Chondrocyte (in vitro differentiated cells): ENCODE results near the gene MRO. TPM values are rescaled to one million over a fixed set of nuclear protein-coding genes. Genes with fewer than 3 reads are reported as not detected.

Experiments used
- DNase-seq: peaks from one replicate; pipeline ENCODE4 v3.0.0; 2021; ENCODE audit warnings: mixed read lengths, low spot score
- H3K27ac Mint-ChIP-seq: one replicate; pipeline ENCODE4 v1.8.0; 2021; ENCODE audit warnings: mild to moderate bottlenecking, moderate library complexity, mixed read lengths; ENCODE audit not compliant: unreplicated experiment
- H3K27me3 Mint-ChIP-seq: 2 replicates; pipeline ENCODE4 v1.8.0; 2021; ENCODE audit warnings: low read depth, mixed read lengths
- H3K36me3 Mint-ChIP-seq: 2 replicates; pipeline ENCODE4 v1.8.0; 2021; ENCODE audit warnings: low read depth, mixed read lengths
- H3K4me1 Mint-ChIP-seq: 2 replicates; pipeline ENCODE4 v1.8.0; 2021; ENCODE audit warnings: low read depth, mild to moderate bottlenecking, mixed read lengths
- H3K4me3 Mint-ChIP-seq: one replicate; pipeline ENCODE4 v1.8.0; 2021; ENCODE audit warnings: mild to moderate bottlenecking, moderate library complexity, mixed read lengths; ENCODE audit not compliant: unreplicated experiment
- H3K9me3 Mint-ChIP-seq: 2 replicates; pipeline ENCODE4 v1.8.0; 2021; ENCODE audit warnings: low read depth, mixed read lengths
- CTCF ChIP-seq: fragments of 200-600 bp; sonication (generic); IDR thresholded peaks from 2 replicates; pipeline ENCODE4 v1.5.0; 2021; ENCODE audit warnings: antibody characterized with exemption, mild to moderate bottlenecking, moderate library complexity
- total RNA-seq: library from RNA; stranded (reverse); gene quantifications from 3 replicates; pipeline ENCODE4 v1.2.1, GENCODE V29; 2021

Gene MRO
- total RNA-seq, 1 donor from 2014 or later = not detected

- H3K36me3 Mint-ChIP-seq = no peaks in the 10 kb centered on the region
- no peak for DNase-seq
- H3K9me3 Mint-ChIP-seq = no peaks in the 10 kb centered on the region
- H3K4me3 Mint-ChIP-seq = no peak overlapping the region
- no peak overlapping the region for H3K27ac Mint-ChIP-seq
- no peak for TF ChIP-seq CTCF
- H3K27me3 Mint-ChIP-seq = peaks cover 7% of the 10 kb centered on the region
- peaks cover 6% of the 10 kb centered on the region for H3K4me1 Mint-ChIP-seq
Measured at GRCh38 chr18:50853863-50854271, 34.1 kb upstream of the MRO start.

DNA sequence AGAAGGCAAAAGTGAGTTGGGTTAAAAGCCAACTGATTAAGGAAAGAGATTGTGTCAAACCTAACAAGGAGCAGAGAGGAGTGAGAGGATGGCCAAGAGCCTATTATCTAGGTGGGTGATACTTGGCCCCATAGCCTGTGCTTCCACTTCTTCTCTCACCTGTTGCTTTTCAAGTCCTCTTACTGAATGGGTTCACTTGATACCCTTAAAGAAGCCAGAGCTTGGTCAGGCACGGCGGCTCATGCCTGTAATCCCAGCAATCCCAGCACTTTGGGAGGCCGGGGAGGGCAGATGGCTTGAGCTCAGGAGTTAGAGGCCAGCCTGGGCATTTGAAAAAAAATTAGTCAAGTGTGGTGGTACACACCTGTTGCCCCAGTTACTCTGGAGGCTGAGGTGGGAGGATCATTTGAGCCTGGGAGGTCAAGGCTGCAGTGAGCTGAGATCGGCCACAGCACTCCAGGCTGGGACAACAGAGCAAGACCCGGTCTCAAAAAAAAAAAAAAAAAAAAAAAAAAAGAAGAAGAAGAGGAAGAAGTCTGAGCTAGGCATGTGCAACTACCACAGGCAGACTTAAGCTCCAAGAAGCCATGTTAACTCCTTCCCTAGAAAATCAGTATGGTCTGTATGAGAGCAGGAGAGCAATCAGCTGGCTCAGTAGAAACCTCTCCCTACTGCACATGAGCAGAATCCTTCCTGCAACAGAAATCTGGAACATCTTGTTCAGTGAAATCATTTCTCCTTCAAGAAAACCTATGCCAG is 30.7 kb upstream of the MRO start:
- TF ChIP-seq CTCF = no peak
- Mint-ChIP-seq H3K4me1 (peaks cover 6% of the 10 kb centered on the region), H3K27me3 (peaks cover 5% of the 10 kb centered on the region), H3K4me3 (no peak overlapping the region), H3K36me3 (no peaks in the 10 kb centered on the region), H3K9me3 (no peaks in the 10 kb centered on the region), H3K27ac (no peak overlapping the region)
- no peak for DNase-seq

DNA sequence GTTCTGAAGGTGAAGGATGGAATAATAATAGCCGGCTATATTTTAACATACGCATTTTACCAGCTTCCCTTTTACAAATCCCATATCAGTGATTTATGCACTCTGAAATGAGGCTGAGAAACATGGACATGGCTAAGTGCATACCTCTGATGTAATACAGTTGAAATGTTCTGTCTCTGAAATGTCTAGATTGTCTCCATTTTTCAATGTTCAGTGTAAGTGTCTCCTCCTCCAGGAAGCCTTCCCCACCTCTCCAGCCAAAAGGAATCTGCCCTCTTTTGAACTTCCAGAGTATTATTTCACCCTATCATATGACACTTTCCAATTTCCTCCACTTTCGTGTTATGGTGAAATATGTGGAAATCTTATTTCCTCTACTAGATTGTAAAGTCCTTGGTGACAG is 29.6 kb upstream of the MRO start:
- H3K27ac Mint-ChIP-seq = no peak overlapping the region
- H3K4me3 Mint-ChIP-seq = no peak overlapping the region
- no peak for TF ChIP-seq CTCF
- H3K9me3 Mint-ChIP-seq = no peaks in the 10 kb centered on the region
- H3K4me1 Mint-ChIP-seq = peaks cover 6% of the 10 kb centered on the region
- H3K27me3 Mint-ChIP-seq = peaks cover 3% of the 10 kb centered on the region
- H3K36me3 Mint-ChIP-seq = no peaks in the 10 kb centered on the region
- no peak for DNase-seq

DNA sequence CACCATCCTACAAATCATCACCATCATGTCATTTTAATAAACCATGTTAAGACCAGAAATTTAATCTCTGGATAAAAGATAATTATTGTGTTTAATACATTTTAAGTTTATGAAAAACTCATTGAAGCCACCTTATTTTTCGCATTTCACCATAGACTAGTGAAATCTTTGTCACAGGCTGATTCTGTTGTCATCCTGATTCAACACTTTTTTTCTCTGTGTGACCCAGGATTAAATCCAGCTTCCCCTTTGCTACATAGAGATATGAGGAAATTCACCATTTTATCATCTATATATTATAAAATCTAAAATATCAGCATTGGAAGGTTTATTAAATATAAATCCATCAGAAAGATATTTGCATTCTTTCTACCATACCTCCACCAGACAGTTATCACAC is 29.2 kb upstream of the MRO start:
- H3K4me3 Mint-ChIP-seq = no peak overlapping the region
- peaks cover 5% of the 10 kb centered on the region for H3K4me1 Mint-ChIP-seq
- H3K27me3 Mint-ChIP-seq = peaks cover 2% of the 10 kb centered on the region
- no peak for DNase-seq
- no peak for TF ChIP-seq CTCF
- H3K36me3 Mint-ChIP-seq = no peaks in the 10 kb centered on the region
- H3K27ac Mint-ChIP-seq = no peak overlapping the region
- no peaks in the 10 kb centered on the region for H3K9me3 Mint-ChIP-seq

GRCh38 chr18:50848061-50848551 is 28.3 kb upstream of the MRO start:
- Mint-ChIP-seq H3K9me3 (no peaks in the 10 kb centered on the region), H3K4me3 (no peak overlapping the region), H3K36me3 (no peaks in the 10 kb centered on the region), H3K4me1 (peaks cover 3% of the 10 kb centered on the region), H3K27me3 (peaks cover 2% of the 10 kb centered on the region), H3K27ac (no peak overlapping the region)
- TF ChIP-seq CTCF = no peak
- no peak for DNase-seq
